ENCODE results near the gene TRIM44.
A peak's percentile ranks its signal among the peaks of the same experiment; 100 is the strongest.
"Not testable (repeated sequence)": the region's sequence is repeated elsewhere in the genome, so short reads cannot be mapped to it uniquely, and the experiment has no call there.

Gene TRIM44

DNA sequence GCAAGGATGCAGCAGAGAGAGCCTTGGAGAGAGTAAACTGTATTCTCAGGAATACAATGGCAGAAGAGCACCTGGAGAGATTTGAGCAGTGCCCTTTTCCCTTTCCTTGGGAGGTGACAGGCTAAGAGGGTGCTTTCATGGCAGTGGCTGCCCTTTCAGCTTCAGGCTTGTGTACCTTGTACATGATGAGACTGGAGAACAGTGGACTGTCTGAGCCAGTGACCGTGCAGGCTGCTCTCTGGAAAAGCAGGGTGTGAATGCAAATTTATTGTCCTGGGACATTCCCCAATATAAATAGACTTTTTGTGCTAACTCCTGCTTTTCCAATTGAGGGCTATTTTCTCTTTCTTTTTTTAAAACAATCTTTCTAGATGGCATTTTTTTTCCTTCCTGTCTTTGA, 99.3 kb downstream of the TRIM44 start:
- no peak for DNase-seq

GRCh38 chr11:35763301-35763700, 100.7 kb downstream of the TRIM44 start:
- DNase-seq = no peak

DNA sequence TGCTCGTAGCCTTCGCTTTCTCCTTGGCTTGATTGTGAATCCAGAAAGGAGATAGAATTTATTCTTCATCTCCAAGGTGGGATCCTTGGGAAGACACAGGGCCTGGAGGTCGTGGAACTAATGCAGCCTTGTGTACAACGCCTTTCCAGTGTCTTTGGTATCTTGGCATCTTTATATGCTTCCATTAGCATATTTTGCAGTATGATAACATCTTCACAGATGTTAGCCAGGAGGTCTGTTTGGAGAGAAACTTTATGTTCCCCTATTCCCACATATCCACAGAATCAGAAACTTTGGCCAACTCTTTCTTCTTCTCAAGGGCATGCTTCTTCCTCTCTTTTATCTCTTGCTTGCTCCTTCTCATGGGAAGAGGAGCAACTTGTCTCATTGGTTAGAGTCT, 101.2 kb downstream of the TRIM44 start:
- DNase-seq = no peak

- no peak for DNase-seq
Measured at GRCh38 chr11:35764417-35764816, 101.8 kb downstream of the TRIM44 start.

DNA sequence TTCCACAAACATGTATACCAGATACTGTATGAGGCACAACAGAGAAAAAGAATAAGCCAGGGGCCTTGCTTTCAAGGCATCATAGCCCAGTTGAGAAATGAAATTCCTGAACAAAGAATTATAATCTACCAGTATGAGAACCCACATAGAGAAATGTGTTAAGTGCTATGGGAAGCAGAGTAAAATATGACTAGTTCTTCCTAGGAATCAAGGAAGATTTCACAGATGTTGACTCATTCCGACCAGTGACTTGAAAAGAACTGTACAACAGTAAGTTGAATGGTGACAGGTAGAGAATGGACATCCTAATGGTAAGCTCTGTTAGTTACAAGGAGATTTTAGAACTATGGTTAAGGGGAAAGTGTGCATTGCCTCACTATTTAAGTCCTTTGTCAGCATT, 102.6 kb downstream of the TRIM44 start:
- DNase-seq = no peak

- no peak for DNase-seq
Measured at GRCh38 chr11:35766651-35767050, 104.1 kb downstream of the TRIM44 start.

GRCh38 chr11:35770425-35770824, 107.8 kb downstream of the TRIM44 start:
- DNase-seq = not testable (repeated sequence)

DNA sequence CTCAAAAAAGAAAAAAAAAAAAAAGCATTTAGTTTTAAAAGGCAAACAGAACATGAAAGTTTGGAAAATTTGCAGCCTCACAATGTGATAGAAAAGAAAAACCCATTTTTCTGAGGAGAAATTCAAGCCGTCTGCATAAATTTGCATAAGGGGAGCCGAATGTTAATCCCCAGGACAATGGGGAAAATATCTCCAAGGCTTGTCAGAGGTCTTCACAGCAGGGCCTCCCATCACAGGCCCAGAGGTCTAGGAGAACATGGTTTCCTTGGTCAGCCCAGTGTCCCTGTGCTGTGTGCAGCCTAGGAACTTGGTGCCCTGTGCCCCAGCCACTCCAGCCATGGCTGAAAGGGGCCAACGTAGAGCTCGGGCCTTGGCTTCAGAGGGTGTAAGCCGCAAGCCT, 109.1 kb downstream of the TRIM44 start:
- DNase-seq = no peak

GRCh38 chr11:35777241-35777640, 114.7 kb downstream of the TRIM44 start:
- DNase-seq = not testable (repeated sequence)

- DNase-seq = not testable (repeated sequence)
Measured at GRCh38 chr11:35778943-35779342, 116.4 kb downstream of the TRIM44 start.

DNA sequence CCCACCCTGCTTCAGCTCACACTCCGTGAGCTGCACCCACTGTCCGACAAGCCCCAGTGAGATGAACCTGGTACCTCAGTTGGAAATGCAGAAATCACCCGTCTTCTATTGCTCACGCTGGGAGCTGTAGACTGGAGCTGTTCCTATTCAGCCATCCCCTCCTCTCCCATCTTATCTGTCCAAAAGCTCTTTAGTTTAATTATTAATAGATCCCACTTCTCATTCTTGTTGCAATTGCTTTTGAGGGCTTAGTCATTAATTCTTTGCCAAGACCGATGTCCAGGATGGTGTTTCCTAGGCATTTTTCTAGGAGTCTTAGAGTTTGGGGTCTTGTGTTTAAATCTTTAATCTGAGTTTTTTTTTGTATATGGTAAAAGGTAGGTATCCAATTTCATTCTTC, 116.8 kb downstream of the TRIM44 start:
- no peak for DNase-seq

DNA sequence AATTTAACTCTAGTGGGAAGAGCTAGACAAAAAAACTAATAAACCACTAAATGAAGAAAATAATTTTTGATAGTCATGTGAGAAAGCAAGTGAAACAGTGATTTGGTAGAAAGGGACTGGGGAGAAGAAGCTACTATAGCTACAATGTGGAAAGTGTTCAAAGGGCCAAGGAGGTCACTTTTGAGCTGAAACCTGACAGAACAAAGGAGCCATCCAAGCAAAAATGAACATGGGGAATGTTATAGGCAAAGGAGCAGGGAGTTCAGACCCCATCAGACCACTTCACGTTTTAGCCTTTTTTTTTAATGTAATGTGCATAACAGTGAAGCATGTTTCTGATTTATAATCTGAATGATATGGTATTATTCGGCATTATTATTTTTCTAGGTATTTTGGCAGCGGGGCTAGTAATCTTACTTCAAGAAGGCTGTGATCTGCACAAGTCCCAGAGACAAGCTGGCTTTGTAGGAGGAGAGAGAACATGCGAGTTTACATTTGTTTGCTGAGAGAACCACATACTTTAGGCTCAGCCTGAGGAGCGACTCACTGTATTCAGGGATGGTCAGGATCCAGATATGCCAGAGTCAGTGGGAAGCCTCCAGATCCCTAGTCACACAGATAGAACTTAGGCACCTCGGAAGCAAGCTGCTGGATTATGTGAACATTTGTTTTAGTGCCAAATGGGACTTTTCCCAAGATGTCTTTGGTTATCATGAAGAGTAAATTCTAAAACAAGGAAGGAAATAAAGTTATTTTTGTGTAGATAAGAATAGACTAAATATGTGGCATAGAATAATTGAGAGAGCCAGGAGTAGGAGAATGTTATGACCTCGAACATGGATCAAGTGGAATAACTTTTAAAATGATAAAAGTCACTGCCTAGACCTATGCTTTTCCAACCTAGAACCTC, 118.6 kb downstream of the TRIM44 start:
- DNase-seq = no peak

DNA sequence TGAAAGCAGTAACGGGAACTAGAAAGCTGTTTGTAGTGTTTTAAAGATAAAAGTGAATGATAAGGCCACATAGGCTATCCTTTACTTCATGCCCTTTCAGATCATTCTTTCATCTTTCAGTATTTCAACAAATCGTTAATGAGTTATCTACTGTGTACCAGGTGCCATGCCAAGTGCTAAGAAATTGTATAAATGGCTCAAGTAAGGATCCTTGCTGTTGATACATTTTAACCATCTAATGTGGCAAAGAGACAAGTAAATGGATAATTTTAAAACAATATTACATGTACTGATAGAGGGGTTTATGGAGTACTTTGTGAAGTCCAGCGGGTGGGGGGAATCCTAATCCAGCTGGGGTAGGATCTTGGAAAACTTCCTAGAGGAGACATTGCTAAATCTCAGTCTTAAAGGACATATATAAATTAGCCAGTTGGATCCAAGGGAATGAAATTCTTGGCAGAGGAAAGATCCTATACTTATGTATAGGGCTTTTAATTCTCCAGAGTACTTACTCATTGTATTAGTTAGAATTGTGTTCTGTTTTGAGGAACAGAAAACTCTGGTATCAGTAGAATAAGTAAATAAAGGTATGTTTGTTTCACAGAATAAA, 119.4 kb downstream of the TRIM44 start:
- no peak for DNase-seq

GRCh38 chr11:35783809-35784208, 121.2 kb downstream of the TRIM44 start:
- no peak for DNase-seq

DNA sequence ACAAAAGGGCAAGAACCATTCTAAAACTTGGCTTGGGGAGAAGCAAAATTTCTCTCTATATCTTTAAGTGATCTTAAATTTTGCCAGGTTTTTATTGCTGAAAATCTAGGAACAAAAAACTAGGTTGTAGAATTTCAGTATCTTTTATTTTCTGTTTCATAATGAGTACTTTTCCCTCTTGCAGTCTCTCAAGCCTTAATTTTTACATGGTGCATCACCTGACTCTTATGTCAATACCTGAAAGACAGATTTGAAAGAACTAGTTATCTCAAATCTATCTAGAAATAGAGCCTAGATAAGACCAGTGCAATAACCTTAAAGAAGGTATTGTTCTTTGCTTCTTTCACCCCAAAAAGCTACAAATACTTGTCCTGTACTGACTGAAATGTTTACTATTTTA, 122.1 kb downstream of the TRIM44 start:
- no peak for DNase-seq

DNA sequence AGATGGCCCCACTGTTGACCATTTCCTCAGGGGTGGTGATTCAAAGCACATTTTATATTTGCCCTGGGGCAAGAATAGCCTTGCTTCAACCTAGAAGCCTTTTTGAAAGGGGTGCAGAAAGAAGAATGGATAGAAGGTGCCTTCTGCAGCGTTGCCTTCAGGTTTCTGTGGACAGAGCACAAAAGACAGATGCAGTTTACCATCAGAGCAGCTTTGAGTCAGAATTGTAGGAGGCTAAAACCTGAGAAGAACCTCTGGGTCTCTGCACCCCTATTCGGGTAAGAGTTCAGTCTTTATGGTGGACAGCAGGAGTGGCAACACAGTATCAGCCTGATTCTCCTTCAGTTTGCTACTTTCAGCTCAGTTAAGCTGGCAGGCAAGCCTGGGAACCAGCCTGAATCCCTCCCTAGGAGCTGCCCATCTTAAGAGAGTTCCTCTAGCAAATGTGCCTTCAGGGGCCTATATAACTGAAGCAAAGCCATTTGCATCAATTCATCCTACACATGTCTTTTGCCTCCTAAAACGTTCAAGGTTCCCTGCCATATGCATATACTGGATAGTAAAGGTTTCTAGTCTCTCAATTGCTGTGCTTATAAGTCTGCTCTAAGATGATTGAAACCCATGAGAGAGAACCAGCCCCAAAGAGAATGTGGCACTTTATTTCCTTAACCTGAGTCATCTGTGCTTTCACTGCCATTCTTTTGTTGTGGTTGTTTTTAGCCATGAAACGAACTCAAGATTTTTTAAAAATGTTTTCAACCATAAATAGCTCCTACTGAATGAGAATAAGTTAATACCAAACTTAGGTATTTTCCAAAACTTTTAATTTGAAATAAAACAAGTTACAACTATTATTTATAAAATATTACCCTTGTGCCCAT, 123.0 kb downstream of the TRIM44 start:
- DNase-seq = no peak

GRCh38 chr11:35786188-35786587, 123.6 kb downstream of the TRIM44 start:
- DNase-seq = no peak

GRCh38 chr11:35787013-35787504, 124.5 kb downstream of the TRIM44 start:
- no peak for DNase-seq

DNA sequence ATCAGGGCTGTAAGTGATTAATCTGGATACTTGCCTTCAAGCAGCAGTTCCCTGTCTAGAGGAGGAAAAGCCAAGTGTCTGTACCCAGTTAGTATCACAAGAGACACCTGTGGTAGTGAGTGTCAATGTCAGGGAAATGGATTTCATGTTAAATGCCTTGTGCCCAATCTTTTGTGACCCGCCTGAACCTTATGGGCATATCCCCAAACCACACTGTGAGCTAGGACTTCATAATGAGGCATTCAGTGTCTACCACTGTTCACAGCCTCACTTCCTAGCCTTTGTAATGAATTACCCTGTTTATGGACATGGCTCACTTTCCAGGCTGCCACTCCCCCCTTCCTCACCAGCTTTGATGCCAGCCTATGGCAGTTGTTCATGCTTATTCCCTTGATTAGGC, 125.1 kb downstream of the TRIM44 start:
- no peak for DNase-seq

DNA sequence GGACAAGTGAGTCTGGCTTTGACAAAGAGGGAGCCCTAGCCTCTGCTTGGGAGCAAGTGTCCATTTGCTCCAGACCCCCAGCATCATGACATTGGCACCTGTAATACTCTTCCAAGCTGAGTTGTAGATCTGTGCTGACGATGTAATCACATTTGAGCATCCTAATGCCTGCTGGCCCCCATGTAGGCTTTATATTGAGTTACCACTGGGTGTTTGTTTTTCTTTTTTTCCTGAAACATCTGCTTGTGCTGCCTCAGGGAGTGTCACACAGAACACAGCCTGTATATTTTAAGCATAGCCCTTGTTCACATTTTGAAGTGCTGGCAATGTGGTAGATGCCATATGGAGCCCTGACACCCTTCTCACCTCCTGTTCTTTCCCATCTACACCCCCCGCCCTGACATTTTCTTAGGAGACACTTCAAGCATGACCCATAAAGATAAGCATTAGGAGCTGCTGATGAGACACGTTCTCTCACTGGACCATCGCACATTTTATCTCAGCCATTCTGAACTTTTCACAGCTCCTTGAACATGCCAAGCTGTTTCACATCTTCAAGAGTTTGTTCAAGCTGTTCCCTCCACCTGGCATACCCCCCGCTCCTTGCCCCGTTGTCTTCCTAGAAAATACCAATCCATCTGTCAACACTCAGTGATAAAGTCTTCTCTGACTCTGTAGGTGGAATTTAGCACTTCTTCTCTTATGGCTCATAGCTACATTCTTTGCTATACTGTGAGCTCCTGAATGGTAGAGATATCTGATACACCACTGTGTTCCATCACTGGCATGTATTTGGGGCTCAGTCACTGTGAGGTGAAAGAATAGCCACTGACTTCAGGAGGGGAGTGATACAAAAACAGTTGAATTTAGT, 128.7 kb downstream of the TRIM44 start:
- DNase-seq = peak; percentile 70

GRCh38 chr11:35792148-35792845, 129.7 kb downstream of the TRIM44 start:
- peak; percentile 59 for DNase-seq

- DNase-seq = no peak
Measured at GRCh38 chr11:35792846-35793192, 130.2 kb downstream of the TRIM44 start.
